GM12878 (cell line): ENCODE measurements around the gene SETD1A. TPM values are rescaled to one million over a fixed set of nuclear protein-coding genes. Genes with fewer than 3 reads are reported as not detected.

Source experiments
- BMI1 ChIP-seq: fragments of 450-650 bp; IDR thresholded peaks from 2 replicates; pipeline ENCODE4 v1.6.1; 2016; ENCODE audit warnings: mild to moderate bottlenecking, moderate library complexity, borderline replicate concordance
- EED ChIP-seq: sonication (generic); IDR thresholded peaks from 2 replicates; pipeline ENCODE4 v1.6.1; 2016; ENCODE audit warnings: antibody characterized with exemption, low read depth
- EP300 ChIP-seq, 2 experiments: fragments of 150-350 bp in 1 of 2; IDR thresholded peaks; 2 replicates each; pipeline ENCODE4 v1.6.1; 2011 to 2012; ENCODE audit warnings: low read depth in 2 of 2, low read length in 2 of 2, borderline replicate concordance in 1 of 2, improper control_type of control experiment in 1 of 2, inconsistent platforms in 1 of 2; ENCODE audit not compliant: control insufficient read depth in 1 of 2
- MTA2 ChIP-seq: fragments of 450-650 bp; IDR thresholded peaks from 2 replicates; pipeline ENCODE4 v1.6.1; 2016; ENCODE audit warnings: low read depth, mild to moderate bottlenecking, moderate library complexity
- MYC ChIP-seq: IDR thresholded peaks from 2 replicates; pipeline ENCODE4 v1.6.1; 2011; ENCODE audit warnings: mild to moderate bottlenecking, low read length, moderate library complexity, inconsistent platforms; ENCODE audit not compliant: insufficient read depth, insufficient replicate concordance, insufficient read length, severe bottlenecking
- SMARCA5 ChIP-seq: fragments of 450-650 bp; IDR thresholded peaks from 2 replicates; pipeline ENCODE4 v1.6.1; 2017; ENCODE audit warnings: mild to moderate bottlenecking
- SRF ChIP-seq, 2 experiments: IDR thresholded peaks; 2 replicates each; pipeline ENCODE4 v1.6.1; 2011; ENCODE audit warnings: low read depth in 2 of 2, low read length in 2 of 2, mild to moderate bottlenecking in 1 of 2, moderate library complexity in 1 of 2
- TAF1 ChIP-seq: IDR thresholded peaks from 2 replicates; pipeline ENCODE4 v1.6.1; 2011; ENCODE audit warnings: mild to moderate bottlenecking, low read depth, low read length, borderline replicate concordance
- ZBTB11 ChIP-seq: fragments of 450-650 bp; formaldehyde crosslinking; IDR thresholded peaks from 2 replicates; pipeline ENCODE4 v1.5.0; 2022; ENCODE audit warnings: mild to moderate bottlenecking, missing genetic modification characterization
- polyA plus RNA-seq, 11 experiments: library from polyadenylated mRNA; depleted of rRNA in 4 of 11; unstranded in 6 of 11; stranded (reverse) in 5 of 11; fragments of >200 nt; fragmentation: Nextera tagmentation in 4 of 11; fragmentation: Illumina TruSeq in 1 of 11; extraction: Ambion mirVana in 4 of 11; extraction: Trizol in 1 of 11; gene quantifications; 1 replicate in 1 of 11; 2 replicates in 10 of 11; pipeline versions ENCODE4 v1.2.1 to v1.2.3, GENCODE V29; 2011 to 2016; ENCODE audit warnings: inconsistent platforms in 2 of 11, missing spikeins in 2 of 11, low read depth in 1 of 11
- total RNA-seq, 4 experiments: library from RNA; depleted of rRNA in 3 of 4; stranded (reverse); fragments of >200 nt in 3 of 4; fragmentation: Illumina TruSeq in 1 of 4; extraction: Trizol in 1 of 4; gene quantifications; 2 replicates each; pipeline versions ENCODE4 v1.2.1 to v1.2.3, GENCODE V29; 2013 to 2021

The SETD1A gene
- total and polyA plus RNA-seq, 10 of the 15 experiments (the other 5 are each of a cell fraction or from before 2014, with no cell fraction given), result 0.02 to 25.9 (median 4.9) TPM

GRCh38 chr16:31032736-31033708, 75.5 kb downstream of the SETD1A start, which contains the start of gene STX4 (continued):
- TF ChIP-seq ZBTB11 (CRISPR knock-in tag), result peak; percentile 67
- TF ChIP-seq EED, result peak; percentile 39; the same call in 1 of the 2 replicates
- TF ChIP-seq TAF1, result no peak
- peak; percentile 44; the same call in 1 of the 2 replicates for TF ChIP-seq MTA2
- peak; percentile 94 for TF ChIP-seq SMARCA5
- TF ChIP-seq BMI1, result no peak
- TF ChIP-seq EP300 (IDR thresholded peaks at IDR 0.05; ENCODE audit: borderline replicate concordance in 1 of 2, control insufficient read depth in 1 of 2, low read depth in 2 of 2, low read length in 2 of 2), result peak; percentile 56 to 79
- TF ChIP-seq SRF (IDR thresholded peaks at IDR 0.05; ENCODE audit: low read depth in 2 of 2, low read length in 2 of 2), result peak; percentile 97 to 99
- TF ChIP-seq MYC, result peak; percentile 49
